Amniotic epithelial cell (primary cell): ENCODE data around the gene AIG1.

Experiments used
- DNase-seq: peaks from one replicate; pipeline ENCODE4 v3.0.0-alpha.2; 2010; ENCODE audit warnings: low read depth

AIG1 gene

GRCh38 chr6:143127941-143128680 is 67.4 kb downstream of the AIG1 start:
- DNase-seq: no peak

DNA sequence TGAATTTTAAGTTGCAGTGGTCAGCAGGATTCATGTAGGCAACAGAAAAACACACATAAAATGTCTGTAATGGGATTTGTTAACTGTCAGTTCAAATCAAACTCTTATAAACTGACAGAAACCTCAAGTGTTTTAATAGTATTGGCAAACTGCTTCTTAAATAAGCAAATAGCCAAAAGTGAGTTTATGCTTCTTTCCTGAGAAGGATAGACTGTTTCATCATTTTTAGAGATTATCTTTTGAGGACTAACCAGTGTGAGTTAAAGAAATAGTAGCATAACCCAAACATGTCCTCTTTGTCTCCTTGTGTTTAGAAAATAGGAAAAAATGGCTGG is 68.0 kb downstream of the AIG1 start:
- DNase-seq: no peak

DNA sequence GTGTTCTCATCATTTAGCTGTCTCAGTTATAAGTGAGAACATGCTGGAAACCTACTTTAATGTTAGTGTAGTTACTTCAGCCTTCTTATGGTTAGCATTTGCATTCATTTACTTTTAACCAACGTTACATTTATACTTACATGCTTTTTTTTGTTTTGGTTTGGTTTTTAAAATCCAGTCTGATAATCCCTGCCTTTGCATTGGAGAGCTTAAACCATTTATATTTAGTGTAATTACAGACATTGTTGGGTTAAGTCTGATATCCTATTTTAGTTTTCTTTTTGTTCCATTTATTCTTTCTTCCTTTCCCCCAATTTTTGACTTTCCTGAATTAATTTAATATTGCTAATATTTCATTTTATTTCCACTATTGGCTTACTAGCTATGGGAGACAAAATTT is 70.2 kb downstream of the AIG1 start:
- DNase-seq: no peak

DNA sequence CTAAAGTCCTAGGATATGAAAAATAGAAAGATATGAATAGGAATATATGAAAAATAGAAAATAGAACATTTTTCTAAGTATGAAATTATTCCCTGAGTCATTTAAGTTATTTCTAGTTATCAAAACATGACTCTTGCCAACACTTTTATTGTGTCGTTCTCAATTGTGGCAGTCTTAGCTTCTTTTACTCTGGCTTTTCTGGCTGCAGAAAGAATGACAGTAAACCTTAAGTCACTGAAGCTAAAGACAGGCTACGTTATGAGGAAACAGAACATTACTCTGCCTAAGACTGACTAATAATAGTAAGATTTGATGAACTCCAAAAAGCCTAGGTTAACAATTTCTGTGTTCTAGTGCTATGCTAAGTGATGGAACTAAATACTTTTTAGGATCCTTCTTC is 74.6 kb downstream of the AIG1 start:
- no peak for DNase-seq

- DNase-seq: no peak
Measured at GRCh38 chr6:143135797-143136561, 75.3 kb downstream of the AIG1 start.

DNA sequence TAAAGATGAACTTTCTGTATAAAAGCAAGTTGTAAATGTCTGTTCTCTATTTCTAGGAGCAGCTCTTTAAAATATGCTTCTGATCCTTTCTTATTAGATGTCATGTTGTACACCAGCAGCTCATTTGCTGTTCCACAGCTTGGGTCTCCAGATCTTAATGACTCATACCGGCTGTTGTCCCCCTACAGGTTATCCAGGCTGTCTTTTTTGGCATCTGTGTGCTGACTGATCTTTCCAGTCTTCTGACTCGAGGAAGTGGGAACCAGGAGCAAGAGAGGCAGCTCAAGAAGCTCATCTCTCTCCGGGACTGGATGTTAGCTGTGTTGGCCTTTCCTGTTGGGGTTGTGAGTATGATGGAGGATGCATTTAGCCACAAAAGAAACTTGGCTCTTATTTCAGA is 76.0 kb downstream of the AIG1 start:
- DNase-seq: no peak

DNA sequence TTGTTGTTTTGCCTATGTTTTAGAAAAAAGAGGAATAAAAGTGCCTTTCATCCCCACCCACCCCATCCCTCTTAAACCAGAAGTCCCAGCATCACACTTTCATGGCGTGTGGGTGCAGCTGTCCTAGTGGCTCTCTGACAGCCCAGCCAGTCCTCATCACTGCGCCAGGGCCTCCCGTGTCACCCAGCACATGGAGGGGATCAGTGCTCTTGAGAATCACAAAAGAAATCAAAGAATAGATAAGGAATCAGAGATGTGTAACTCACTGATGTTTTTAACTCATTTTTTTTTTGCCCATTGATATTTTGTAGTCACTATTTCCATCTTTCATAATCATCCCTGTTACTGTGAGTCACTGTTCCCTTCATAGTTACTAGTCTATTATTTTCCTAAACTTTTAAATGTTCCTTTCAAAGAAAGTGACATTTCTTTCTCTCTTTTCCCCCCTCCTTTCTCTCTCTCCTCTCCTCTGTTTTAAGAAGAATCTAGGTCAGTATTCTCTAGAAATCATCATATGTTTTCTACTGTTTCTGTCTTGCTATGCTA is 78.6 kb downstream of the AIG1 start:
- no peak for DNase-seq

DNA sequence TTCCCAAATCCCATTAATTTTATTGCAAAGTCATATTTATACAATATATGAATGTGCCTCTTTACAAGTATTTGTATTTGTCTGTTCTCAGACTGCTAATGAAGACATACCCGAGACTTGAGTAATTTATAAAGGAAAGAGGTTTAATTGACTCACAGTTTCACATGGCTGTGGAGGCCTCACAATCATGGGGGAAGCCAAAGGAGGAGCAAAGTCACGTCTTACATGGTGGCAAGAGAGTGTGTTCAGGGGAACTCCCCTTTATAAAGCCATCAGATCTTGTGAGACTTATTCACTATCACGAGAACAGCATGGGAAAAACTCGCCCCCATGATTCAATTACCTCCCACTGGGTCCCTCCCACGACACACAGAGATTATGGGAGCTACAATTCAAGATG is 79.2 kb downstream of the AIG1 start:
- peak; percentile 12 for DNase-seq

- DNase-seq: no peak
Measured at GRCh38 chr6:143140767-143141166, 80.1 kb downstream of the AIG1 start.

- DNase-seq: no peak
Measured at GRCh38 chr6:143141442-143141841, 80.8 kb downstream of the AIG1 start.

GRCh38 chr6:143146186-143146851 is 85.6 kb downstream of the AIG1 start:
- DNase-seq: no peak

DNA sequence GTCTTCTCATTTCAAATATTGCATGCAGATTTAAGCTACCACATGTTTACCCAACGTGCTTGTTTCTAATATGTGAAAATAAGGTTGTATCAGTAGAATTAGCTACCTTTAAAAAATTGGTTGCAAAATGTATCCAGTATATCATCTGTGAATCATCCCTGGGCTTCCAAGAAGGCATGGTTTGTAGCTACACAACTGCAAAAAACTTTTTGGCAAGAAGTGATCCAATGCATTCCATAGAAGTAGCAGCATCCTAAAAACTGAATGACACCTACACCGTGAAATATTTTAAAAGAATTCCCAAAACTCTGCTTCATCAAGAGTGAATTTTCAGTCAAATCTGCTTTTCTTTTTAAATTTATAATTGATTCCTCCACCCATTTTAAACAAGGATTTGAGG is 89.1 kb downstream of the AIG1 start:
- no peak for DNase-seq

GRCh38 chr6:143150281-143150680 is 89.6 kb downstream of the AIG1 start:
- no peak for DNase-seq

GRCh38 chr6:143151381-143151780 is 90.7 kb downstream of the AIG1 start:
- DNase-seq: no peak

- no peak for DNase-seq
Measured at GRCh38 chr6:143155681-143156080, 95.0 kb downstream of the AIG1 start.

GRCh38 chr6:143157131-143157530 is 96.4 kb downstream of the AIG1 start:
- no peak for DNase-seq

GRCh38 chr6:143158113-143158581 is 97.5 kb downstream of the AIG1 start:
- no peak for DNase-seq

- no peak for DNase-seq
Measured at GRCh38 chr6:143159001-143159400, 98.3 kb downstream of the AIG1 start.

DNA sequence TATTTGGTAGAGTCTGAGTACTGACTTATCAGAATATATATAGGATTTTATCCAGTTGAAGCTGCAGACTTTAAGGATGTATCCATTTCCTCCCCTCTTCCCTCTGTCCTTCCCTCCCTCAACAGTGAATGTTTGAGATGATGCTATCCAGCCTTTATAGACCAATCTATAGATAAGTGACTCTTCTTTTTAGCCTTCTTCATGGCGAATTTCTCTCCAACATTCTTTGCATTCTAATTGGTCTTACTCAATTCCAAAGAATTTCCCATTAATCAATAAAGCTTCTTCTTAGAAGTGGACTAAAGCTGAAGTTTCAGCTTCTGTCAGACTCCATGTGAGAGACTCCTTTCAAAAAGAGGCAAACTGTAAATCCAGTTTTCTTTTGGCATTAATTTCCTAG is 99.3 kb downstream of the AIG1 start:
- DNase-seq: no peak

DNA sequence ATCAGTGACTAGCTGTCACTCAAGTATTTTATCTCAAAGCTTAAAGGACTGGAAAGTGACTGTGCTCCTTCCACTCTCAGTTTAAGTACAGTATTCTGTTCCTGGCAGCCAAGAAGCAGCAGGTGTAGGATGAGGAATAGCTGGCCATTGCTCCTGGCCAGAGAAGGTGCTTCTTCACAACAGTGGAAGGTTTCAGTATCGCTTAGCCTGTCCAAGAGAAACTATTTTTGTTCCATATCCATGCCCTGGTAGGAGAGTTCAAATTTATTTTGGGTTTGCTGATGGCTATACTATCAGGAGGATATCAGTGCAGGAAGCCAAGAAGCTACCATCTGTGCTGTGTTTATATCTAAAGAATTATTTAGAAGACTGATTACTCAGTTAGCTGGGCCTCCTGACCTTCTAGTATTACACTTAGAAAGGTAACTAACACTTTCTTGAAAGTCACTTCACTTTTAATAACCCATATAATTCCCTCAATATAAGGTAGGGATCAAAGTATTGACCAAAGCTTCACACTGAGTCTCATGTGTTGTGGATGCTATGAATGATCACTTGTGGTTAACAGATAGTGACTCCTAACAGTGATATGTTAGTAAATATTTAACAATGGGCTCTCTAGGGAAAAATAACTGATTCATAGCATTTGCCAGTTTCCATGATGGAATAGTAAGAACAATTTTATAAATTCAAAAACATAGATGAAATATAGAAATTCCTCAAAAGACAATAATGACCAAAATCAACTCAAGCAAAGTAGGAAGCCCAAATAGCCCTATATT is 99.9 kb downstream of the AIG1 start:
- DNase-seq: no peak

- no peak for DNase-seq
Measured at GRCh38 chr6:143163621-143164020, 102.9 kb downstream of the AIG1 start.

GRCh38 chr6:143164565-143165105 is 103.9 kb downstream of the AIG1 start:
- peak; percentile 29 for DNase-seq
